HepG2 (cell line): ENCODE results near the gene CAMTA2. TPM values are rescaled to one million over a fixed set of nuclear protein-coding genes. Genes with fewer than 3 reads are reported as not detected.

Source experiments
- NFATC3 ChIP-seq: sonication (generic); formaldehyde crosslinking; IDR thresholded peaks from 2 replicates; pipeline ENCODE4 v1.5.1; 2020; ENCODE audit warnings: mild to moderate bottlenecking, missing genetic modification reagents
- RBM22 ChIP-seq: fragments of 200-400 bp; formaldehyde crosslinking; optimal IDR thresholded peaks from 2 replicates; pipeline ENCODE3; 2017; ENCODE audit warnings: mild to moderate bottlenecking, low read length, moderate library complexity
- SAP130 ChIP-seq: IDR thresholded peaks from 2 replicates; pipeline ENCODE4 v1.6.1; 2016; ENCODE audit warnings: low read depth
- SCMH1 ChIP-seq: sonication (generic); formaldehyde crosslinking; IDR thresholded peaks from 2 replicates; pipeline ENCODE4 v1.9.0; 2021; ENCODE audit warnings: missing genetic modification reagents, mild to moderate bottlenecking, borderline replicate concordance
- ZNF512B ChIP-seq: sonication (generic); formaldehyde crosslinking; IDR thresholded peaks from 2 replicates; pipeline ENCODE4 v1.5.1; 2020; ENCODE audit warnings: missing genetic modification reagents, mild to moderate bottlenecking, borderline replicate concordance
- ZNF639 ChIP-seq: conservative IDR thresholded peaks from 2 replicates; pipeline ENCODE4 v1.6.1; 2018; ENCODE audit warnings: missing genetic modification reagents
- ZNF777 ChIP-seq: sonication (generic); formaldehyde crosslinking; IDR thresholded peaks from 2 replicates; pipeline ENCODE4 v1.4.0; 2020; ENCODE audit warnings: missing genetic modification reagents
- polyA plus RNA-seq, 8 experiments: library from polyadenylated mRNA; depleted of rRNA in 3 of 8; stranded (reverse) in 7 of 8; unstranded in 1 of 8; fragments of >200 nt; fragmentation: Illumina TruSeq in 4 of 8; extraction: Trizol in 4 of 8; gene quantifications; 2 replicates each; pipeline versions ENCODE4 v1.2.1 to v1.2.3, GENCODE V29; 2011 to 2016; ENCODE audit warnings: low read depth in 4 of 8, missing spikeins in 1 of 8, mixed read lengths in 1 of 8; ENCODE audit not compliant: insufficient read depth in 1 of 8
- total RNA-seq, 5 experiments: library from RNA; depleted of rRNA; stranded (reverse); fragments of >200 nt; fragmentation: Illumina TruSeq; extraction: Trizol; gene quantifications; 2 replicates each; pipeline ENCODE4 v1.2.3, GENCODE V29; 2016; ENCODE audit warnings: low read depth in 1 of 5
- TF ChIP-seq, protein P1 (sequence below): sonication (generic); formaldehyde crosslinking; IDR thresholded peaks from 2 replicates; pipeline ENCODE4 v1.4.0; 2020; ENCODE audit warnings: mild to moderate bottlenecking, missing genetic modification reagents

Gene CAMTA2
- total and polyA plus RNA-seq, 2 of the 13 experiments (the other 11 are each of a cell fraction or from before 2014, with no cell fraction given): 4.1 to 7.1 TPM

DNA sequence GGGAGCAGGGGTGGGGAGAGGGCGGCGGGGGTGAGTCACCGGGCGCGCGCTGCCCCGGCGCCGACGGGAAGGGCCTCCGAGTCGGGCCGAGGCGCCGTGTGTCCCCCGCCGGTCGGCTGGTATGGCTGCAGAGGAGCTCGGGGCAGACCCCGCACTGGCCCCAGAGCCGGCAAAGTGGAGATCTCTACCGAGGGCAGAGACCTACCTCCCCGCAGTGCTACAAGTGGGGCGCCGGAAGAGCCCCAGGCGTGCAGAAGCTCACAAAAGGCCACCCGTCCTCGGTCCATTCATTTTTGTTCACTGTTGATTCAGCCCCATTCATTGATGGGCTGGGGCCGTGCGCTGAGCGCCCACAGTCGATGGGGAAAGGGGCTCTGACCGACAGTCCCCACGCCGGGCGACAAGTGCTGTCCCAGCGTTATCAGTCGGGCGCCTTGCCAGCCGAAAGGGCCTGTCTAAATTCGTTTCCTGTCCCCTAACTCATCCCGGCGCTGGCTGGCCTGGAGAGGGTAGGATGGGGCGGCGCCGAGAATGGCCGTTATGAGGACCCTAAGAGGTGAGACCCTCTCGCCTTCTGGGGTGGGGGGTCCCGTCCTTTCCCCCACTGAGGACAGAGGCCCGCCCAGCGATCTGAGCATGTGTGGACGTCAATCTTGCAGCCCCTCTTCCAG is 37.3 kb downstream of the CAMTA2 start (continued):
- TF ChIP-seq SCMH1 (CRISPR knock-in tag) (no peak), SAP130 (CRISPR knock-in tag) (peak; percentile 40; the same call in 1 of the 2 replicates), ZNF777 (peak; percentile 77; the same call in 1 of the 2 replicates), ZNF639 (CRISPR knock-in tag) (peak; percentile 14; the same call in 1 of the 2 replicates), NFATC3 (CRISPR knock-in tag) (0 out of 2 replicates have a peak, but pooled peaks have one; percentile 45), RBM22 (no peak), ZNF512B (no peak)
- TF ChIP-seq, protein P1, sequence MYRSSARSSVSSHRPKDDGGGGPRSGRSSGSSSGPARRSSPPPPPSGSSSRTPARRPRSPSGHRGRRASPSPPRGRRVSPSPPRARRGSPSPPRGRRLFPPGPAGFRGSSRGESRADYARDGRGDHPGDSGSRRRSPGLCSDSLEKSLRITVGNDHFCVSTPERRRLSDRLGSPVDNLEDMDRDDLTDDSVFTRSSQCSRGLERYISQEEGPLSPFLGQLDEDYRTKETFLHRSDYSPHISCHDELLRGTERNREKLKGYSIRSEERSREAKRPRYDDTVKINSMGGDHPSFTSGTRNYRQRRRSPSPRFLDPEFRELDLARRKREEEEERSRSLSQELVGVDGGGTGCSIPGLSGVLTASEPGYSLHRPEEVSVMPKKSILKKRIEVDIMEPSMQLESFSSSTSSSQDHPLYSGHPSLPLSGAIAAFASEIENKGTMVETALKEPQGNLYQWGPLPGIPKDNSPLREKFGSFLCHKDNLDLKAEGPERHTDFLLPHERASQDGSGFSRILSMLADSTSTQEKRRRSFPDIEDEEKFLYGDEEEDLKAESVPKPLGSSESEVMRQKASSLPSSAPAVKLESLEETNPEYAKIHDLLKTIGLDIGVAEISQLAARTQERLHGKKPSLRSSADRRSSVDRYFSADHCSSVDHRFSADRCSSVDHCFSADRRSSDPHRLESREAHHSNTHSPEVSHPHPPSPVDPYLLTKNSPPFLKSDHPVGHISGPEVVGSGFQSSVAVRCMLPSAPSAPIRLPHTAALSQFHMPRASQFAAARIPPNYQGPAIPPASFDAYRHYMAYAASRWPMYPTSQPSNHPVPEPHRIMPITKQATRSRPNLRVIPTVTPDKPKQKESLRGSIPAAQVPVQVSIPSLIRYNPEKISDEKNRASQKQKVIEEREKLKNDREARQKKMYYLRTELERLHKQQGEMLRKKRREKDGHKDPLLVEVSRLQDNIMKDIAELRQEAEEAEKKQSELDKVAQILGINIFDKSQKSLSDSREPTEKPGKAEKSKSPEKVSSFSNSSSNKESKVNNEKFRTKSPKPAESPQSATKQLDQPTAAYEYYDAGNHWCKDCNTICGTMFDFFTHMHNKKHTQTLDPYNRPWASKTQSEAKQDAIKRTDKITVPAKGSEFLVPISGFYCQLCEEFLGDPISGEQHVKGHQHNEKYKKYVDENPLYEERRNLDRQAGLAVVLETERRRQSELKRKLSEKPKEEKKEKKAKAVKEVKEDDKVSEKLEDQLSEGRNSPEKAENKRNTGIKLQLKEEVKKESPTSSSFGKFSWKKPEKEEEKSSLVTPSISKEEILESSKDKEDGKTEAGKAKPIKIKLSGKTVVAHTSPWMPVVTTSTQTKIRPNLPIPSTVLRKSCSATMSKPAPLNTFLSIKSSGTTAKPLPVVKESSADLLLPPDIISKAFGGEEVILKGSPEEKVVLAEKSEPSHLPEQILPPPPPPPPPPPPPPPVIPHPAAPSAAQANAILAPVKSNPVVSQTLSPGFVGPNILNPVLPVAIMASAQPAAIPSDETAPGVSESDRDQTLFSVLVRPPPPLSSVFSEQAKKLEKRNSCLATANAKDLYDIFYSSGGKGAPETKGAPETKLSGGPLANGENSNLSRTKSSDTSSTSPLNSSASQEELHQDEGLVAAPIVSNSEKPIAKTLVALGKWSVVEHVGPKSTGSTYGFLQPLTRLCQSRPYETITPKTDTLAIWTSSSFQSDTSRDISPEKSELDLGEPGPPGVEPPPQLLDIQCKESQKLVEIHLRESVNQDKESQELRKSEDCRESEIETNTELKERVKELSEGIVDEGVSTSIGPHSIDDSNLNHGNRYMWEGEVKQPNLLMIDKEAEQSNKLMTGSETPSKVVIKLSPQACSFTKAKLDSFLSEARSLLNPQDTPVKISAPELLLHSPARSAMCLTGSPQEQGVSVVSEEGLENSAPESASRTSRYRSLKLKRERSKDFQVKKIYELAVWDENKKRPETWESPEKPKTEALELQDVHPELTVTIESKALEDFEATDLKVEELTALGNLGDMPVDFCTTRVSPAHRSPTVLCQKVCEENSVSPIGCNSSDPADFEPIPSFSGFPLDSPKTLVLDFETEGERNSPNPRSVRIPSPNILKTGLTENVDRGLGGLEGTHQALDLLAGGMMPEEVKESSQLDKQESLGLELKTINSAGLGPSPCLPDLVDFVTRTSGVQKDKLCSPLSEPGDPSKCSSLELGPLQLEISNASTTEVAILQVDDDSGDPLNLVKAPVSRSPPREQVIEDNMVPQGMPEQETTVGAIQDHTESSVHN: no peak
